Measurements from ENCODE around the gene TRAPPC2L.

DNA sequence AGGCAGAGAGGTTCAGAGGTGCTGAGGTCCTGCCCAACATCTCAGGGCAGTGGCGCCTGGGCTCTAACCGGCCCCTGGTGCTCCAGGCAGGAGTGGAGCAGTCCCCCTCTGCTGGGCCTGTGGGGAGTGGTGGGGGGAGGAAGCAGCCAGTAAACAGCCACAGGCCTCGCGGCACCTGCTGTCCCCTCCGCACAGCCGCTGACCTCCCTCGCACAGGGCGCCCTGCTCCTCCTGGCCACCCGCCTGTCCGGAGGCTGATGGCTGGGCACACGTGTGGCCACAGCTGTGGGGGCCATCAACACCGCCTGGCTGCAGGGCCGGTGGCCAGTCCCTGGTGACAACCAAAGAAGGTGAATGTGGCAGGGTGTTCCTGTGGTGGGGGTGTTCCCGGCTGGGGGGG lies 46.3 kb downstream of the TRAPPC2L start:
- TF ChIP-seq EGR1 (IDR thresholded peaks at IDR 0.05) (no peak), EP300 (IDR thresholded peaks at IDR 0.05; ENCODE audit: borderline replicate concordance) (no peak), CEBPB (IDR thresholded peaks at IDR 0.05) (no peak)
- TF ChIP-seq, protein P1, sequence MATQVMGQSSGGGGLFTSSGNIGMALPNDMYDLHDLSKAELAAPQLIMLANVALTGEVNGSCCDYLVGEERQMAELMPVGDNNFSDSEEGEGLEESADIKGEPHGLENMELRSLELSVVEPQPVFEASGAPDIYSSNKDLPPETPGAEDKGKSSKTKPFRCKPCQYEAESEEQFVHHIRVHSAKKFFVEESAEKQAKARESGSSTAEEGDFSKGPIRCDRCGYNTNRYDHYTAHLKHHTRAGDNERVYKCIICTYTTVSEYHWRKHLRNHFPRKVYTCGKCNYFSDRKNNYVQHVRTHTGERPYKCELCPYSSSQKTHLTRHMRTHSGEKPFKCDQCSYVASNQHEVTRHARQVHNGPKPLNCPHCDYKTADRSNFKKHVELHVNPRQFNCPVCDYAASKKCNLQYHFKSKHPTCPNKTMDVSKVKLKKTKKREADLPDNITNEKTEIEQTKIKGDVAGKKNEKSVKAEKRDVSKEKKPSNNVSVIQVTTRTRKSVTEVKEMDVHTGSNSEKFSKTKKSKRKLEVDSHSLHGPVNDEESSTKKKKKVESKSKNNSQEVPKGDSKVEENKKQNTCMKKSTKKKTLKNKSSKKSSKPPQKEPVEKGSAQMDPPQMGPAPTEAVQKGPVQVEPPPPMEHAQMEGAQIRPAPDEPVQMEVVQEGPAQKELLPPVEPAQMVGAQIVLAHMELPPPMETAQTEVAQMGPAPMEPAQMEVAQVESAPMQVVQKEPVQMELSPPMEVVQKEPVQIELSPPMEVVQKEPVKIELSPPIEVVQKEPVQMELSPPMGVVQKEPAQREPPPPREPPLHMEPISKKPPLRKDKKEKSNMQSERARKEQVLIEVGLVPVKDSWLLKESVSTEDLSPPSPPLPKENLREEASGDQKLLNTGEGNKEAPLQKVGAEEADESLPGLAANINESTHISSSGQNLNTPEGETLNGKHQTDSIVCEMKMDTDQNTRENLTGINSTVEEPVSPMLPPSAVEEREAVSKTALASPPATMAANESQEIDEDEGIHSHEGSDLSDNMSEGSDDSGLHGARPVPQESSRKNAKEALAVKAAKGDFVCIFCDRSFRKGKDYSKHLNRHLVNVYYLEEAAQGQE (IDR thresholded peaks at IDR 0.05; ENCODE audit: low read depth): no peak
